ENCODE results near the gene NEURL4. TPM values are rescaled to one million over a fixed set of nuclear protein-coding genes. Genes with fewer than 3 reads are reported as not detected.
A peak's percentile ranks its signal among the peaks of the same experiment; 100 is the strongest.
"Not testable (repeated sequence)": the region's sequence is repeated elsewhere in the genome, so short reads cannot be mapped to it uniquely, and the experiment has no call there.

Gene NEURL4
- total RNA-seq = 15.1 and 19.4 TPM in 2 replicates

- peak; percentile 13 for TF ChIP-seq CTCF (IDR thresholded peaks at IDR 0.05; ENCODE audit: insufficient read depth, low read depth, low read length)
- DNase-seq (ENCODE audit: low read depth) = no peak
- H3K4me3 ChIP-seq (ENCODE audit: low read depth, low read length) = peak within 1 kb of the TSS; percentile 90
These were observed at the start of gene NEURL4 for GRCh38 chr17:7328840-7329373. Gene NEURL4 (minus strand): TSS chr17:7329335. CDS start chr17:7329312, 23 bp downstream.

GRCh38 chr17:7374353-7374752 is 45.2 kb upstream of the NEURL4 start:
- H3K4me3 ChIP-seq (ENCODE audit: low read depth, low read length) = no peak overlapping the region
- TF ChIP-seq CTCF (IDR thresholded peaks at IDR 0.05; ENCODE audit: insufficient read depth, low read depth, low read length) = no peak
- DNase-seq (ENCODE audit: low read depth) = no peak

GRCh38 chr17:7370853-7371252 is 41.7 kb upstream of the NEURL4 start:
- DNase-seq (ENCODE audit: low read depth) = no peak
- no peak overlapping the region for H3K4me3 ChIP-seq (ENCODE audit: low read depth, low read length)
- no peak for TF ChIP-seq CTCF (IDR thresholded peaks at IDR 0.05; ENCODE audit: insufficient read depth, low read depth, low read length)

- TF ChIP-seq CTCF (IDR thresholded peaks at IDR 0.05; ENCODE audit: insufficient read depth, low read depth, low read length) = no peak
- no peak overlapping the region for H3K4me3 ChIP-seq (ENCODE audit: low read depth, low read length)
- DNase-seq (ENCODE audit: low read depth) = no peak
These were observed 40.7 kb upstream of the NEURL4 start for GRCh38 chr17:7369825-7370224.

GRCh38 chr17:7368599-7368994 is 39.5 kb upstream of the NEURL4 start:
- not testable (repeated sequence) for DNase-seq (ENCODE audit: low read depth); H3K4me3 ChIP-seq (ENCODE audit: low read depth, low read length)

- no peak for DNase-seq (ENCODE audit: low read depth)
- H3K4me3 ChIP-seq (ENCODE audit: low read depth, low read length) = no peak overlapping the region
- no peak for TF ChIP-seq CTCF (IDR thresholded peaks at IDR 0.05; ENCODE audit: insufficient read depth, low read depth, low read length)
These were observed 38.9 kb upstream of the NEURL4 start for GRCh38 chr17:7367918-7368598.

- TF ChIP-seq CTCF (IDR thresholded peaks at IDR 0.05; ENCODE audit: insufficient read depth, low read depth, low read length) = no peak
- no peak overlapping the region for H3K4me3 ChIP-seq (ENCODE audit: low read depth, low read length)
- DNase-seq (ENCODE audit: low read depth) = no peak
These were observed 37.9 kb upstream of the NEURL4 start for GRCh38 chr17:7367083-7367482.

GRCh38 chr17:7365963-7366362 is 36.8 kb upstream of the NEURL4 start:
- H3K4me3 ChIP-seq (ENCODE audit: low read depth, low read length); DNase-seq (ENCODE audit: low read depth): not testable (repeated sequence)
